Right lung (tissue), 5 donors: Measurements from ENCODE around the gene NEK1. TPM values are rescaled to one million over a fixed set of nuclear protein-coding genes. Genes with fewer than 3 reads are reported as not detected.
A peak's percentile ranks its signal among the peaks of the same experiment; 100 is the strongest.
"Not testable (repeated sequence)": the region's sequence is repeated elsewhere in the genome, so short reads cannot be mapped to it uniquely, and the experiment has no call there.

Experiments used
- DNase-seq, 2 donors: peaks; one replicate each; pipeline ENCODE4 v3.0.0-alpha.2; 2013
- polyA plus RNA-seq, 5 donors: library from polyadenylated mRNA; unstranded; fragments of 120-200 nt; gene quantifications; one replicate each; pipeline versions ENCODE4 v1.2.1 to v1.2.3, GENCODE V29; 2013; ENCODE audit warnings: inconsistent platforms in 1 of 5, low replicate concordance in 1 of 5; ENCODE audit not compliant: insufficient read length in 5 of 5, insufficient read depth in 1 of 5

NEK1 gene
- polyA plus RNA-seq, 5 donors = 20.1 to 32.4 (median 28.7) TPM

DNA sequence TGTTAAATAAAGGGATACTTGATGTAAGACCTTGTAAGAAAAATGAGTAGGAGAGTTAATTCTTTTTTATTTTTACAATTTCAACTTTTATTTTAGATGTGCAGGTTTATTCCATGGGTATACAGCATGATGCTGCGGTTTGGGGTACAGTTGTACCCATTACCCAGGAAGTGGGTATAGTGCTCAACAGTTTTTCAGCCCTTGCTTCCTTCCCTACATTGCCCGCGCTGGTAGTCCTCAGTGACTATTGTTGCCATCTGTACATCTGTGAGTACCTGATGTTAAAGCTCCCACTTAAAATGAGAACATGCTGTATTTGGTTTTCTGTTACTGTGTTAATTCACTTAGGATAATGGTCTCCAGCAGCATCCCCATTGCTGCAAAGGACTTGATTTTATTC, 17.7 kb upstream of the NEK1 start:
- no peak for DNase-seq

DNA sequence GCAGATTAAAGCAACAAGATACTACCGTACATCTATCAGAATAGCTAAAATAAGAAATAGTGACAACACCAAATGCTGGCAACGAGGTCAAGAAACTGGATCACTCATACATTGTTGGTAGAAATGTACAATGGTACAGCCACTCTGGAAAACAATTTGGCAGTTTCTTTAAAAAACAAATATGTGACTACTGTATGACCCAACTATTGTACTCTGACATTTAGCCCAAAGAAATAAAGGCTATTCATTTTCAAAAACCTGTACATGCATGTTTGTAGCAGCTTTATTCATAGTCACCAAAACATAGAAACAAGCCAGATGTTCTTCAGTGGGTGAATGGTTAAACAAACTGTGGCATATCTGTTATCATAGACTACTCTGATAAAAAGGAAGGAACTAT, 16.2 kb upstream of the NEK1 start:
- DNase-seq = no peak

DNA sequence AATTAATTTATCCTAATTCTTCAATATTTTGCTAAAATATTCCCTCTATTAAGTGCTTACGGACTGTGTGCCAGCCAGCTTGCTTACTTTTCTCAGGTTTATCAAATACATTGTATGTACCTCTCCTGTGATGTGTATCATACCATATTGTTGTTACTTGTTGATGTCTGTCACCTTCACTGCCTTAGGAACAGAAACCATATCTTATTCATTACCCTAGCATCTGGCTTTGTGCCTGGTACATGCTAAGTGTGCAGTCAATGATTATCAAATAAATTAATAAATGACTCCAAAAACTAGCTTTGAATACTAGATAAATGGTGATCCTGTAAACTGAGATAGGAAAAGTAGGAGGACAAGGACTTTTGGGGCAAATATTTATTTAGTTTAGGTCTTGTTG, 14.9 kb upstream of the NEK1 start:
- DNase-seq = no peak

DNA sequence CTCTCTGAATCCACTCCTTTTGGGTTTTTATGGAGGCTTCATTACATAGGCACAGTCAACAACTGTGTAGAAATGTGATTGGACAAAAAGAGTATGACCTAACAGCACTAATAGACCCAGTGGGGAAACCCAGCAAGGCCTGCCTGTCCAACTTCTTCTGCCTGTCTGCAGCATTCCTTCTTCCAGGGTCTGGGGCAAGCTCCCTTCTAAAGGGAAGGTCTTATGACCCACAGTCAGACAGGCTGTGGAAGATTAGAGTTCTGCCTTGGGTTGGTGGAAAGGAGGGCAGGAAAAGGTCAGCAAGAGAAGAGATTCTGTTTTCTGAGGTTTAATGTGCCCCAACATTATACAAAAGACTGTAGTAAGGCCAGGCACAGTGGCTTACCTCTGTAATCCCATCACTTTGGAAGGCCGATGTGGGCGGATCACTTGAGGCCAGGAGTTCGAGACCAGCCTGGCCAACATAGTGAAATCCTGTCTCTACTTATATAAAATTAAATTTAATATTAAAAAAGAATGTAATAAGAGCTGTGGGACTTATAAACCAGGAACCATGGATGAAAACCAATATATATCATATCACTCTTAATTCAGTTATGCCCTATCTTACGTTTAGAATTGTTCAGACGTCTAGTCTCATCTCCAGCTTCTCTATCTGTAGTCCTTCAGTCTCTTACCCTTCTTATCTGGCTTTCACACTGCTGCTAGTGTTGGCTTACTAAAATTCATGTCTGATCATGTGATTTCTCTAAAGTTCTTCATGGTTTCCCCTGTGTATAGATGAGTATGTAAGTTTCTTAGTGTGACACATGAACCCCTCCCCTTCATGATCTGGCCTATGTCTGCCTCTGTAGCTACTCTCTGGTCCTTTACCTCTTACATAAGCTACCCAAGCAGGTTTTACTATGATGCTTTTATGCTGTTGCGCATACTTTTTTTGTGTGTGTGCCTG, 14.2 kb upstream of the NEK1 start:
- DNase-seq = no peak

DNA sequence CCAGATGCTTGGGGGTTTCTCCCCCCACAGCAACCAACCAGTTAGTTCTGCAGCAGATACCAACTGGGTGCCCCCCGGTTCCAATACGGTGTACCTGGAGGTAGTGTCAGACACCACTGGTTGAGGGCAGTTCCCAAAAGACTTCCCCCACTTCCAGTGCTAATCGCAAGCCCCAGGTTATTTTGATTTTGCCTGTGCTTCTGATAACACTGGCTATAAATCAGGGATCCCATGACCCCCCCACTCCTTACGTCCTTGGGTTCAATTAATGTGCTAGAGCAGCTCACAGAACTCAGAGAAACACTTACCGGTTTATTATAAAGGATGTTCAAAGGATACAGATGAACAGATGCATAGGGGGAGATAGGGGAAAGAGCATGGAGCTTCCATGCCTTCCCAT, 13.5 kb upstream of the NEK1 start:
- DNase-seq = no peak

DNA sequence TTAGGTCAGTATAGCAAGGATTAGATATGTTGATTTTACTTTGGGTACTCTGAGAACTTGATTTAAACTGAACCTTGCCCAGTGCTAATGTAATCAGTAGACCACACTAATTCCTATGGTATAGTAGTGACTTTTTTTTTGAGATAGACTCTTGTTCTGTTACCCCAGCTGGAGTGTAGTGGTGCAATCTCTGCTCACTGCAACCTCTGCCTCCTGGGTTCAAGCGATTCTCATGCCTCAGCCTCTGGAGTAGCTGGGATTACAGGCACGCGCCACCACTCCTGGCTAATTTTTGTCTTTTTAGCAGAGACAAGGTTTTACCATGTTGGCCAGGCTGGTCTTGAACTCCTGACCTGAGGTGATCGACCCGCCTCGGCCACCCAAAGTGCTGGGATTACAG, 11.6 kb upstream of the NEK1 start:
- DNase-seq = not testable (repeated sequence)

DNA sequence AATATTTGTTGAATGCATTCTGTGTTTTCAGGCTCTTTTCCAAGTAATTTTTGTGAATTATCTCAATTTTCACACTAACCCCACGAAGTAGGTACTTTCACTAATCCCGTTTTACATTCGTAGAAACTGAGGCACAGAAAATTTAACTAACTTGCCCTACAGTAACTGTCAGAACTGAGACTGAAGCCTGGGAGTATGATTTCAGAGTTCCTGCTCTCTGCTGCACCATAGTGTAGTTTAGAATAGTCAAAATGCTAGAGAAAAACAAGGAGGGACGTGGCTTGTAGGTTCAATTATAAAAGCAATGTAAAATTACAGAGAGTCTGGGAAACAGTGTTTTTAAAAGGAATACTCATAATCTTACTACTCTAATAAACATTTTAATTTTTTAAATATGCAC, 10.2 kb upstream of the NEK1 start:
- no peak for DNase-seq

DNA sequence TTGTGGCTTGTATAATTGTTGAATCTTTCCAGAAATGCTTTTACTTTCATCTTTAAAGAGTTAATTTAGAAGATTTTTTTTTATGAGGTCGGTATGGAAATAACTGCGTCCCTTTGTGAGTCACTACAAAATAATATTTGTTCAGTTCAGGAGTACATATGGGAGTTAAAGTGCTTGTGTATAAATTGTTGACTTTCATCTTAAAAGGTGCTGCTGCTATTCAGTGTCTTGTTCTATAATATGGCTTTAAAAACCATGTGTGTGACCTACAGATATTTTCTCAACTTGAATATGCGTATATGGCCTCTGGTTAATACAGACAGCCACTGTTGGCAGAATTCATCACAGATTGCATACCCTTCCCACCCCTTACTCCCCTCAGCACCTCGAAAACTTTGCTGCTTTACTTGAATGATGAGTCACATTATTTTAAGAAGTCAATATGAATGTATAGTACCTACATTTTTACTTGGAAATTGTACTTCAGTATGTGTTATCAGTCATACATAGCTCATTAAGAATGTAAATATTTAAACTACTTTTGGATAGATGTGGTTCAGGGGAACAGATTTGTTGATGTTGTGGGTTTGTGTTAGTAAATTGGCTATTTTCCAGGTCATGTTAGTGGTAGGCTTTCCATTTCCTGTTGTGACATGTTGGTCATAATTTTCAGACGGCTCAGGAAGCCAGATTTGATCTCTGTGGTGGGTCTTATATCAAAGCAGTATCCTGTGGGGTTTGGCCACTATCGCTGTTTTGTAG, 9.5 kb upstream of the NEK1 start:
- peak; percentile 62 to 76 for DNase-seq

DNA sequence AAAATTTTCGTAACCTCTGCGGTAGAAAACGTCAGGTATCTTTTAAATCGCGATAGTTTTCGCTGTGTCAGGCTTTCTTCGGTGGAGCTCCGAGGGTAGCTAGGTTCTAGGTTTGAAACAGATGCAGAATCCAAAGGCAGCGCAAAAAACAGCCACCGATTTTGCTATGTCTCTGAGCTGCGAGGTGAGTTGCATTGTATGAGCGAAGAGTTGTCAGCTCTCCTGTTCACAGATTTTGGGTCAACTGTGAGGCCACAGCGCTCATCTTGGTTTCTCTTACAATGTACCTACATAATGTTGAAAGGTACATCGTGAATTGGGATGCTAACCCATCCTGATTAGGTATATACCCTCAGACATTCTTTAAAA, 8.5 kb upstream of the NEK1 start:
- DNase-seq = no peak

DNA sequence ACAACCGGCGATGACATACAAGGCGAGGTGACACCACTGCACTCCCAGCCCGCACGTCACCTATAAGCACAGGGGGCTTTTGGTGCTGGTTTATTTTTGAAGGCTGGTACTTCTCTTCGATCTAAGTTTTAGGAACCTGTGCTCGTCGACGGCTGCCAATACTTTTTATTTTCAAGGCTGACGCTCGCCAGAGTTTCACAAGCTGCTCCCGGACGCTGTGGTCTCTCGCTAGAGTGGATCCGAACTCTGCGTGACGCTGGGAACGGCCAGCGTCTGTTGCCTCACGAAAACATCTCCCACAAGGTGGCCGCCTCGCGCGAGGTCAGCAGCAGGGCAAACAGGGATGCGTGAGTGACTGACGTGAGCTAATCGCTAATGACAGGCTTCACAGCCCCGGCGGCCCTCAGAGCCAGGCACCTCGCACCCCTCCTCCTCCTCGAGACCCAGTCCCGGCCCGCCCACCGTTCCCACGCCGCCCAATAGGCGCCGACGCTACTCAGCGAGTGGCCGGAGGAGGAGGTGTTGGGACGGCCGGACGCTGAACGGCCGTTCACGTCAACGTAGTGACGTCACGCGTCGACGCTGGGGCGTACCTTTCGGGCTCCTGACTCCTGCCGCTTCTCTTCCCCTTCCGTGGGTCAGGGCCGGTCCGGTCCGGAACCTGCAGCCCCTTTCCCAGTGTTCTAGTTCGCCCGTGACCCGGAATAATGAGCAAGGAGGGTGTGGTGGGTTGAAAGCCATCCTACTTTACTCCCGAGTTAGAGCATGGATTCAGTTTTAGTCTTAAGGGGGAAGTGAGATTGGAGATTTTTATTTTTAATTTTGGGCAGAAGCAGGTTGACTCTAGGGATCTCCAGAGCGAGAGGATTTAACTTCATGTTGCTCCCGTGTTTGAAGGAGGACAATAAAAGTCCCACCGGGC, 7.8 kb upstream of the NEK1 start, which contains the start of gene CLCN3:
Gene CLCN3, plus strand, starts transcription at position 621 of the 922 bp plus-strand sequence. CDS start 15,351 bp downstream, outside the sequence.
- peak; percentile 98 to 99 for DNase-seq

DNA sequence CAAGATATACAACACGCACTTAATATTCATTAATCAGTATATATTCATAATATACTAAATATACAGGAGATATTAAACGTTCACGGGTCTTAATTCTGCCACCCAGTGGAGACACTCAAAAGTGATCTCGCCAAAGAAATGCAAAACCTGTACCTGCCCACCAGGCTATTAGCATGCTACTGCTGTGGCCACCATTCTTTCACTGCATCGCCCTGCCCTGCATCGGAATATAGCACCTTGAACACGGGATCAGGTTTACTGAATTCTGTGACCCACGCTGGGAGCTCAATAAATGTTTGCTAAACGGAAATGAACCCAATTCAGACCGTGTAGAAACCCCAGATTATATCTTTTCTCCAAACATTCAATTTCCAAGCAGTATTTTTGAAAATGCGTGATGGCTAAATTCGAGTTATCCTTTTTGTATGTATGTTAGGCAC, 7.2 kb upstream of the NEK1 start:
- DNase-seq = no peak

DNA sequence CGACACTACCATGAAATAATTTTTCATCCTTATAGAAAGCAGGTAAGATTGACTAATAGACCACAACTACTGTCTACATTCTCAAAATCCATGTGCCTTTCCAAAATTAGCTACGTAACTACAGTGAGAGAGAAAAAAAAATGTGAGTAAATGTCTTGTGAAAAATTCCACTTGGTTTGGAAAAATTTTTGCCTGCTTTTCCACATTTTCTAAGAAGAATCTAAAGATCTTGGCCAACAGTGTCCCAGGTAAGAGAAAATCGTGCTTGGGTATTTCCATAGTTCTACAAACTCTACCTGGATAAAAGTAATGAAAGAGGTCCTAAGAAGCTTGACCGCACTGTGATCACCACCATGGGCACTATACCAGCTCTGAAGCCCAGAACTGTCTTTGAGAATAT, 6.6 kb upstream of the NEK1 start:
- no peak for DNase-seq

DNA sequence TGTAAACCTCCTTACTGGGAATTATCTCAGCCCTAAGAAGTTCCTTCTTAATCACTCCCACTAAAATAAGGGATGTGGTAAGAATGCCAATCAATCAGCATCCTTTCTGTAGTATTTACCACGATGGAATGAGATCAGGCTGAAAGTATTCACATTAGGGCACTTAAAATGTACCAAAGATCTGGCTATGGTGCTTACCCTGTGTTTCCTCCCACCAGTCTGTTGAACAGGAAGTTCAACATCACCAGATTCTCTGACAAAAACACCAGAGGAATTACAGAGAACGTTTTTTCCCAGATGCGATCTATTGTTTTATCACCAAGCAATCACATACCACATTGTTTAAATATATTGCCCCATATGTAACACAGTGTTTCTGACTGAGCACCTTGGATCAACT, 5.9 kb upstream of the NEK1 start:
- DNase-seq = no peak

DNA sequence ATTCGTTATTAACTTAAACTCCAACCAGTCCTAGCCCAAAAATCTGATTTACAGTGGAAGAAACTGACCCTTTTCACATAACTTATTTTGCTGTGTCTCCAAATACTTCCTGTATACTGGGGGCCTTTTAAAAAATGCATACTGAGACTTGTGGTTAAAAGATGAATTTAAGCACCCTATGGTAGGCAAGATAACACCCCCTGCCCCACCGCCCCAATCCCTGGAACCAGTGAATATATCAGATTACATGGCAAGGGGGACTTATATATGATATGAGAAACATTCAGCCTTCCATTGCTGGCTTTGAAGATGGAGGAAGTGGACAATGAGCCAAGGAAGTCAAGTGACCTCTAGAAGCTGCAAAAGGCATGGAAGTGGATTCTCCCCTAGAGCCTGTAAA, 4.9 kb upstream of the NEK1 start:
- no peak for DNase-seq

DNA sequence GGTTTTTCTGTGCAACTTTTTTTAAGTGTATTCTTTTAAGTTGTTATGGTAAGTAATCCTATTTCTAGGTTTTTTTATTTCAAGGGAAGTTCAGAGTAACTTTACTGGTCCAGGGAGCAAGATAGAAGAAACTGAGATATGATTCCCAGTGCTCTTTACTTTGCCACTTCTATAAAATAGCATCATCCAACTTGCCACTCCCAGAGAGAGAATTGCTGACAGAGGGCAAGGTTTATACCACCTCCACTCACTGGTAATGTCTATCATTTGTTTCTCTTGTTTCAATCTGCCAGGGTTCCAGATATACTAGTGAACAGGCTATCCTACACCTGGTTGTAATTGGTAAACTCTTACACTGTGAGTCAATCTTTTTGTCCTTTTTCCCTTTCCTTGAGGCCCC, 4.5 kb upstream of the NEK1 start:
- DNase-seq = no peak

DNA sequence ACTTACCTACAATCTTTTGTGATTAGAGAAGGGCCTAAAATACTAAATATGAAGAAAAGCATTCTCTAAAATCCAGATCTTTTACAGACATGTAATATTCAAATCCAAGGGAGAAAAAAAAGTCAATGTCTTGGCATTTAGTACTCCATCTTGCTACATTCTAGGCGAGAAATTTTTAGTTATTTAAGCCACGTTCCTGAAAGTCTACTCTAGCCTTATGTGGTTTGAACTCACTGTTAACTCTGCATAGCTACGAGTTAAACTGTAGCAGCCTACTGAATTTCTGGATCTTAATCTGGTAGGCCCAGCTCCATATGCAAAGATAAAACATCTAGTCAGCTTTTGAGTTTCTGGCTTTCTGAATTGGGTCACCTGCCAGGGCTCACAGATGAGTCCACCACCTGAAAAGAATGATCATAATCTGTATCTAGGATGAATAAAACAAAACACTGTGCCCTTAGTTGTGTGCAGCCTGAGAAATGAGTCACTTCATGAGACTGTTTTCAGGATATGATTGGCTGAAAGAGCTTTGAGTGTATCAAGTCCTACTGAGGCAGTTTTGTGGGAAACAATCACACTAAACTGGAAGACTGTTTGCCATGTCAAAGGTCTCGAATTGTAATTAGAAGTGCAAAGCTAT, 3.2 kb upstream of the NEK1 start:
- no peak for DNase-seq

DNA sequence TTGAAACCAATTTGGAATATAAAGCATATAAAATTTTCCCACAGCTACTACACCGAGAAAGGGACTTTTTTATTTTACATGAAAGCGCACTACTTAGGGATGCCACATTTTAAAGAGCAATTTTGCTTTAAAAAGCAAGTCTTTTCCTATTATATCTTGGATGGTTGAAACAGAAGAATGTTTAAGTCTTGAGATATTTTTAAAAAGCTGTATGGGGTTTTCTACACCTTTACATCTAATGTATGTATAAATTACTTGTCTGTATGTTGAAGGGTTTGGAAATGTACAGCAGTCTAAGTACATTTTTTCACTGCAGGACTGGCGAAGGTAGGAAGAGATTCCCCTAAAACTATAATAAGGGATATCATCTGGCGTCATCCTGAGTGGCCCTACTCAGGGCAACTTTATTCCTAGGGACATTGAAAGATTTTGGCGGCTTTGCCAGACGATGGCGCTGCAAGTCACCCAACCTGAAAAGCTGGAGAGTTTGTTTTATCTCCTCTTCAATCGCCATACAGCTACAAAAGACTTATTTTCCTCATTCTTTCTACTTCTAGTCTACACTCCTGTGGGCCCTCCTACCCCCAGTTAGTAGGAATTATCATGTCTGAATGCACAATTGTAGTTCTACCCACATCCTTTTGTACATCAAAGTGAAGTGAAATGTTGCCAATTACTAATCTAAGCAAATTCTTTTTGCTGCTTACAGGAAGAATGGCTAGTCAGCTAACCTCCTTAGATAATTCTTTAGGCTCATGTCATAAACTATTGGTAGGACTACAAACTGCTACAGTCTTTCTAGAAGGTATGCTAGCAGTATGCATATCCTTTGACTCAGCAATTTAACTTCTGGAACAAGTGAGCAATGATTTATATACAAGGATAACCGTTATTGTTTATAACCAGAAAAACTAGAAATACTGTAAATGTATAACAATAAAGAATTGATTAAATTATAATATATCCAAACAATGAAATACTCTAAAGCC, 782 bp upstream of the NEK1 start:
- DNase-seq = peak; percentile 66 to 79

DNA sequence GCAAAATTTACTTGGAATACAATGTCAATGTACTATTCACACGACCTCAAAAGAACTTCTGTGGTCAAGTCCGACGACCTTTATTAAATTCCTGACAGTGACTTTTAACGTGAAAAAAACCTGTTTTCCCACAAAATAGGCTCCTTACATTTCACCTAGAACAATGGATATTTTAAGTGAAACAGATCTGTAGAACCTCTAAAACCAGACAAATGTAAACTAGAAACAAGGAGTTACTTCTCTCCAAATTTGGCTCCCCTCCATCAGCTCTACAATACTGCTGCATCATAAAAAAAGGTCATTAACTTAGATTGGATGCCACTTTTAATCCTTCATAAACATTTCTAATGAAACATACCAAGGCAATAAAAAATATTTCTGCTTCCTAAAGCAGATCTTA, 1.2 kb downstream of the NEK1 start:
- no peak for DNase-seq

DNA sequence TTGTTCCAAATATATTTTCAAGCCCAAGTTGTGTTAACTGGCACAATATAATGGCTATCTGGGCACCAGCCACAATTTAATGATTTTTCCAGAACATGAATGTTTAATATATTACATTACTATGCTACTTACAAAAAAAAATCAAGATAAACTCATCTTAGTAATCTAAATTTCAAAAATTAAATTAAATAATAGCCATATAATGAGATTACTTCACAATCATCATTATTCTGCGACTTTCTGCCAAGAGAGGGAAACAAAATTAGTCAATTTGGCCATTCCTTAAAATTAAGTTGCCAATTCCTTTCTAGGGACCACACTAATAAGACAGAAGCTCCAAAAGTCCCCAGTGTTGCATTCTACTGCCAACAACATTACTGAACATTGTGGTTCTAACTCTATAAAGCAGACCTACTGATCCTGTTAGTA, 7.5 kb downstream of the NEK1 start:
- DNase-seq = no peak
